Measurements from ENCODE around the gene PRKD2.

GRCh38 chr19:46746281-46747057 is 29.6 kb upstream of the PRKD2 start, which contains the start of gene STRN4:
- TF ChIP-seq CTCF (IDR thresholded peaks at IDR 0.05) (no peak), ATF2 (CRISPR knock-in tag; IDR thresholded peaks at IDR 0.05; ENCODE audit: borderline replicate concordance, low read depth) (no peak), NFATC4 (CRISPR knock-in tag; IDR thresholded peaks at IDR 0.05) (no peak)
